CD4-positive, alpha-beta T cell treated with Interleukin-17A for 4 hours (primary cell): ENCODE results near the gene RCSD1.
"Not testable (repeated sequence)": the region's sequence is repeated elsewhere in the genome, so short reads cannot be mapped to it uniquely, and the experiment has no call there.

Experiments
- DNase-seq: peaks from one replicate; pipeline ENCODE4 v3.0.0-alpha.2; 2020; ENCODE audit warnings: mixed read lengths

Gene RCSD1

DNA sequence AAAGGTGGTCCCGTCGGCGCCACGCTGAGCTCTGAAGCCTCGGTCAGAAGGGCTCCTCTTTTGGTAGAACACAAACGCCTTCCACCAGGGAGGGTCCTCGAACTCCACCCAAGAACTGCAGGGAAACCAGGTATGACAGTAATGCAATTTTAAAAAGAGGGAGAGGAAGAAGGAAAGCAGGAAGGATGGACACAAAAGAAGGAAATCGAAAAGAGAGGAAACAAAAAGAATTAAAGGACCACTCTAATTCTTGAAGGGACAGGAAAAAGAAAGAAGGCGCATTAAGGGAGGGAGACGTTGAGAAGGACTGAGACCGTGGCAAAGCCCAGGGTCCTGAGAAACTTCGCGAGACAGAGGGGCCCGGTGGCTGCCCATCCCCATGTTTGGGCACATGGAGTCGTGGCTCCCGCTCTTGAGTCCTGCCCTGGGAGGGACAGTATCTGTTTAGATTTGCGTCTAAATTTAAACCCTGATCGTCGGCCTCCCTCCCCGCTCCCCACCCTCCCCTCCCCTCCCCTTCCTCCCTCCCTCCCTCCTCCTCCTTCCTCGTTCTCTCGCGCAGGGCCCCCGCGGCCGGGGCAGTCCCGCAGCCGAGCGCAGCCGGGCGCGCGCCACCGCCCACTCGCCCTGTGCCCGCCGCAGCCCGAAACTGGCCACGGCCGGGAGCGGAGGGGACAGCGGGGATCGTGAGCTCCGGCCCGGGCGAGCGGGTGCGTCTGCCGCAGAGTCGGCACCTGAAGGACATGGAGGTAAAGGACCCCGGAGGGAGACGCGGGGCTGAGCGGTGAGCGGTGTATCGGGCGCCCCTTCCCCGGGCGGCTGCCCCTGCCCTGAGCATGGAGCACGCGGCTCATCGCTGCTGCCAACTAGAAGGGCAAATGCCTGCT is at the start of gene RCSD1:
TSS of gene RCSD1 (plus strand) at position 552 of the 887 bp plus-strand sequence. CDS start at position 744, 192 bp downstream.
- DNase-seq, result peak; percentile 74

DNA sequence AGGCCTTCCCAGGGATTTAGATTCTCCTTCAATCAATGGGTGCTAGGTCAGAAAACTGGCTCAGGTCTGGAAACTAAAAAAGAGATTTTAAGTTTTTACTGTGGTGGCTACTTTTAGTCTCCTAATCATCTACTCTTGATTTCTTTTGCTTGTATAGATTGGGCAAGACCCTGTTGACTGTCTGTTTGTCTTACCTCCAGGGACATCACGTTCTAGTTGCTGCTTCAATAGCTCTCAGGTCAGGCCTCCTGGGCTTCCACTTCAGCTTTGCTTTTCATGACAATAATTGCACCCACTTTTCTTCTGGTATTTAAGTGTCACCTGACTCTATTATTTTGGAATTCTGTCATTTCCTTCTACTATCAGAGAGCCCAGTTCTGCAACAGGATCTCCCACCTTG is 48.0 kb upstream of the RCSD1 start:
- no peak for DNase-seq

DNA sequence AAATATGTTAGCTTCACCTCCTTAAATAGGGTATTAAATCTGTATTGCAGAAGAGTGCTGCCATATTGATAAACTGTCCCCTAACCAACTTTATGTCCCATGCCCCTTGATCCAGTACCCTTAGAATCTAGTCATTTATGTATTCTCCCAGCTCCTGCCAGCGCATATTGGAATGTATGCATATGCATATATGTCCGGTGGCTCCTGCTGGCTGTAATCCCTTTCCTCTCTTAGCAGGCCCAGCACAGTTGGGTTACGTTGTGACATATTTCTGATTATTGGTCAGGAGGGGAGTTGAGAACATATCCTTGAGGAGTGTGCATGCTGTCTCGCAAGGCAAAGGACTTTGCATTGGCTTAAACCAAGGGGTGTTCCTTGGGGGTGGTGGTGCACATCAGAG is 47.3 kb upstream of the RCSD1 start:
- DNase-seq, result no peak

DNA sequence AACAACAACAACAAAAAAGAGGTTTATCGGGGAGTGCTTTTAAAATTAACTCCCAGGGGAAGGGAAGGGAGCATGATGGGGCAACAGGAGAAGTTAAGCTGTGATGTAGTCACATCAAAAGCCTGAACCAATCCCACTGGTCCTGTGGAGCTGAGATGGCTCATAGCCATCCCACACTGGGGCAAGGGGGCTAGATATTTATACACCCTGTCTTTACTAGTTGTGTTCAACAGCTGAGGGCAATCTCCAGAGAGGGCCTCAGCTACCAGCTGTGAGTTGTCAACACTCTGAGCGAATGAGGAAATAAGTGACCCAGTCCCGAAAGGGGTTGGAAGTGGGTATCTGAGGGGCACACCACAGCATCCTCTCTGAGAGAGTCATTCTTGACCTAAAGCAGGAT is 45.5 kb upstream of the RCSD1 start:
- DNase-seq, result no peak

DNA sequence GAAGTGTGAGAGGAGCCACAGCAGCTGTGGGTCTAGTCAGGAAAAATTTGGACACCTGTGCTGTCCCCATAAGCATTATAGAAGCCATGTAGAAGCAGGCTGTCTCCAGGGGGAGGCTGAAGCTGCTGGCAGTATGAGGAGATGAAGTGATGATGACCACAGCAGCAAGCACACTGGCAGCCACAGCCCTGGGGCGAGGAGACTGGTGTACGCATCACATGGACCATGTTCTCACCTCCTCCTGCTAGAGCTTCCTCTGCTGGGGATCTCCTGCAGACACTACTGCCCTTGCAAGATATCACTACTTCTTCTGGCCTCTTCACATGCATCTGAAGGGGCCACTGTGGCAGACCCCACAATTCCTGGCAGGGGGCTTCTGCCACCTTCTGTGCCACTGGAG is 42.7 kb upstream of the RCSD1 start:
- no peak for DNase-seq

DNA sequence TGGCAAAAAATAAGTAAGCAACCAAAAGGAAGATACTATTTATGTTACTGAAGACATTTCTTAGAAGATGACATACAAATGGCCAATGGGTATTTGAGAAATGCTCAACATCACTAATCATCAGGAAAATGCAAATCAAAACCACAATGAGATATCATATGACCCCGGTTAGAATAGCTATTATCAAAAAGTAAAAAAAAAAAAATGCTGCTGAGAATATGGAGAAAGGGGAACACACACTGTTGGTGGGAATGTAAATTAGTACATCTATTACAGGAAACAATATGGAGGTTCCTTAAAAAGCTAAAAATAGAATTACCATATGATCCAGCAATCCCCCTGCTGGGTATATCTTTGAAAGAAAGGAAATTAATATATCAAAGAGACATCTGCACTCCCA is 42.2 kb upstream of the RCSD1 start:
- DNase-seq, result no peak

DNA sequence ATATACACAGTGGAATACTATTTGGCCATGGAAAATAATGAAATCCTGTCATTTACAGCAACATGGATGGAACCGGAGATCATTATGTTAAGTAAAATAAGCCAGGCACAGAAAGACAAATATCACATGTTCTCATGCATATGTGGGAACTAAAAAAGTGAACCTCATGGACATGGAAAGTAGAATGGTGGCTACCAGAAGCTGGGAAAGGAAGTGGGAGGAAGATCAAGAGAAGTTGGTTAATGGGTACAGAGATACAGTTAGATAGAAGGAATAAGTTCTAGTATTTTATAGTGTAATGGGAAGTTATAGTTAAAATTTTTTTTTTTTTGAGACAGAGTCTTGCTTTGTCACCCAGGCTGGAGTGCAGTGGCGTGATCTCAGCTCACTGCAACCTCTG is 41.7 kb upstream of the RCSD1 start:
- no peak for DNase-seq

DNA sequence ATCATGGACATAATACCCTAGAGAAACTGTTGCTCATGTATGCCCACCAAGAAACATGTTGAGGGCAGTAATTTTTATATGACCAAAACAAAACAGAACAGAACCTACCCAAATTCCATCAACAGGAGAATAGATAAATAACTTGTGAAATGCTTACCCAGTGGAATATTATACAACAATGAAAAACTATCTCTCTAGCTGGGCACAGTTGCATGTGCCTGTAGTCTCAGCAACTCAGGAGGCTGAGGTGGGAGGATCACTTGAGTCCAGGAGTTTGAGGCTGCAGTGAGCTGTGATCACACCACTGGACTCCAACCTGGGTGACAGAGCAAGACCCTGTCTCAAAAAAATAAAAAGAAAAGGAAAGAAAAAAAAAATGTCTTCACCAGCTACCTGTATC is 37.6 kb upstream of the RCSD1 start:
- no peak for DNase-seq

GRCh38 chr1:167593860-167594259 is 36.2 kb upstream of the RCSD1 start:
- DNase-seq, result no peak

DNA sequence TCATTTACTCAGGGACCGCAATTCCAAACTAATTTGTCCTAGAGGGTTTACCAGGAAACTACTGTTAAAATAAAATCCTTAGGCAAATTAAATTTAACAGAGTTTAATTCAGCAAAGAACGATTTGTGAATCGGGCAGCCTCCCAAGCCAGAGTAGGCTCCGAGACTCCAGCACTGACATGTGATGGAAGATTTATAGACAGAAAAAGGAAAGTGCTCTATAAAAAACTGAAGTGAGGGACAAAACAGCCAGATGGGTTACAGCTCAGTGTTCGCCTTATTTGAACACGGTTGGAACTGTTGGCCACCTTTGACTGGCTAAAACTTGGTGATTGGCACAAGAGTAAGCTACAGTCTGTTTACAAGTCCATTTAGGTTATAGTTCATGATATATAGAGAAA is 35.2 kb upstream of the RCSD1 start:
- DNase-seq, result no peak

DNA sequence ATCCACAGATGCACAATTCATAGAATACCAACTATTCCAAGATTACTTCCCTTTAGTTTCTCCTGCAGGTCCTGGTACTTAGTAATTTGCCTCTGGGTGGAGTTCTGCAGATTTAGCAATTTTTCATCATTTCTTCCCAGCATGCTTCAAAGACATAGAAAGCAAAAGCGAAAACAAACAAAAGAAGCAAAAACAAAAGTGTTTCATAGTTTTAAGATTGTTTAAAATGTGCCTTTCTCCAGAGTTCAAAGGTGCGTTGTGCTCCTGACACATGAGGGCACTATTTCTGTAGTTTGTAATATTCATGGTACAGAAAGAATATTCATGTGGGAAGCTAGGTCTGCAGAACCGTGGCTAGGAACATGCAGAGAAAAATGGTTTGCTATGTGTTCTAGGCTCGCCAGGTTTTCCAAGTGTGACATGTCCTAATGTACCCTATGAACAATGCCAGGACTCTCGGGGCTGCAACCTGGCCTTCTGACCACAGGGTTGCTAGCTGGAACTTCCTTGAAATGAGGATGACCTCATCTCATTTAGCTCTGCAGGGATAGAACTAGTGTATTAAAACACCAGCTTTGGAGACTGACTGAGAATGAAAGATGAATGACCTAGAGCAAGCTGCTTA is 30.0 kb upstream of the RCSD1 start:
- peak; percentile 59 for DNase-seq

- DNase-seq, result peak; percentile 43
Observed at GRCh38 chr1:167601442-167602383, 28.3 kb upstream of the RCSD1 start.

- DNase-seq, result peak; percentile 49
Observed at GRCh38 chr1:167602840-167603239, 27.2 kb upstream of the RCSD1 start.

DNA sequence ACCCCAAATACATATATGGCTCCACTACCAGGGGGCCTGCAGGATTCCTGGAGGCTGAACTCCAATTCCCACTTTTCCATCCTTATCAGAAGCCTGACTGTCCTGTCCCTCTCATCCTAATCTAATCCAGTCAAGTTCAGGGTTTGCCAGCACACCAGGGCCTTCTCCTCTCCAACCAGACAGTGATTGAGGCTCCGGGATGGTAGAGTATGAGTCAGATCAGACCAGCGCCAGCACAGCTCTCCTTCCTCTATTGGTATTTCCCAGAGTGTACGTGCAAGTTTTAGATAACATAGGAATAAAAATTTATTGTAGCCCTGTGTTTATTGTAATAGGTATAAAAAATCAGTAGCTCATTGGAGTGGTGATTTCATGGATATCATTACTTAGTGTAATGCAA is 24.5 kb upstream of the RCSD1 start:
- no peak for DNase-seq

DNA sequence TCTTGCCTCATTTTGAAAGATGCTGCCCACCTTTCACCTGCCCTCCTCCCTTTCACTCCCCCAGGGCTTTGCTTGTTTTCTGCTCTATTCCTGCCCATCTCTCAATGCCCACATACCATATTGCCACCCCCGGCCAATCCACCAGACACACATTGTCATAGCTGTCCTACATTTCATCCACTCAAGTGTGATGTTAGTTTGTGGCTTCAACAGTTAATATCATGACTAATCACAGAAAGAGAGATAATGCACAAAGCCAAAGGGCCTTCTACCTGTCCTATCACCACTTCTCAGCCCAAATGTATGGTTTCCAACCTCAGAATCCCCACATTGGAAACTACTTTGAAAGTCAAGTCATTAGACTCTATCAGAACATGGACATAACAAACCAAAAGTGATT is 18.0 kb upstream of the RCSD1 start:
- DNase-seq, result no peak

GRCh38 chr1:167612587-167613385 is 17.2 kb upstream of the RCSD1 start:
- DNase-seq, result no peak

DNA sequence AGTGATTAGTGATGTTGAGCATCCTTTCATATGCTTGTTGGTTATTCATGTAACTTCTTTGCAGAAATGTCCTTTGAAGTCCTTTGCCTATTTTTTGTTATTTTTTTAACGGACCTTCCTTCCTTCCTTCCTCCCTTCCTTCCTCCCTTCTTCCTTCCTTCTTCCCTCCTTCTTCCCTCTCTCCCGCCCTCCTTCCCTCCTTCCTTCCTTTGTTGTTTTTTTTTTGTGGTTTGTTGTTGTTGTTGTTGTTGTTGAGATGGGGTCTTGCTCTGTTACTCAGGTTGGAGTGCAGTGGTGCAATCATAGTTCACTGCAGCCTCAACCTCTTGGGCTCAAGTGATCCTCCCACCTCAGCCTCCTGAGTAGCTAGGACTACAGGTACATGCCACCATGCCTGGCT is 16.0 kb upstream of the RCSD1 start:
- DNase-seq, result not testable (repeated sequence)

DNA sequence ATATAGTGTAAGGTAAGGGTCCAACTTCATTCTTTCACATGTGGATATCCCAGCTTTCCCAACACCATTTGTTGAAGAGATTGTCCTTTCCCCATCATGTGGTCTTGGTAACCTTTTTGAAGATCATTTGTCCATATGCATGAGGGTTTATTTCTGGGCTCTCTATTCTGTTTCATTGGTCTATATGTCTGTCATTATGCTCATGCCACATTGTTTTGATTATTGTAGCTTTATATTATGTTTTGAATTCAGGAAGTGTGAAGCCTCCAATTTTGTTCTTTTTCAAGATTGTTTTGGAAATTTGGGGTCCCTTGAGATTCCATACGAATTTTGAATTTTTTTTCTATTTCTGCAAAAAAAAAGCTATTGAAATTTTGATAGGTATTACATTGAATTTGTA is 15.2 kb upstream of the RCSD1 start:
- no peak for DNase-seq

- DNase-seq, result no peak
Observed at GRCh38 chr1:167616521-167616920, 13.5 kb upstream of the RCSD1 start.

DNA sequence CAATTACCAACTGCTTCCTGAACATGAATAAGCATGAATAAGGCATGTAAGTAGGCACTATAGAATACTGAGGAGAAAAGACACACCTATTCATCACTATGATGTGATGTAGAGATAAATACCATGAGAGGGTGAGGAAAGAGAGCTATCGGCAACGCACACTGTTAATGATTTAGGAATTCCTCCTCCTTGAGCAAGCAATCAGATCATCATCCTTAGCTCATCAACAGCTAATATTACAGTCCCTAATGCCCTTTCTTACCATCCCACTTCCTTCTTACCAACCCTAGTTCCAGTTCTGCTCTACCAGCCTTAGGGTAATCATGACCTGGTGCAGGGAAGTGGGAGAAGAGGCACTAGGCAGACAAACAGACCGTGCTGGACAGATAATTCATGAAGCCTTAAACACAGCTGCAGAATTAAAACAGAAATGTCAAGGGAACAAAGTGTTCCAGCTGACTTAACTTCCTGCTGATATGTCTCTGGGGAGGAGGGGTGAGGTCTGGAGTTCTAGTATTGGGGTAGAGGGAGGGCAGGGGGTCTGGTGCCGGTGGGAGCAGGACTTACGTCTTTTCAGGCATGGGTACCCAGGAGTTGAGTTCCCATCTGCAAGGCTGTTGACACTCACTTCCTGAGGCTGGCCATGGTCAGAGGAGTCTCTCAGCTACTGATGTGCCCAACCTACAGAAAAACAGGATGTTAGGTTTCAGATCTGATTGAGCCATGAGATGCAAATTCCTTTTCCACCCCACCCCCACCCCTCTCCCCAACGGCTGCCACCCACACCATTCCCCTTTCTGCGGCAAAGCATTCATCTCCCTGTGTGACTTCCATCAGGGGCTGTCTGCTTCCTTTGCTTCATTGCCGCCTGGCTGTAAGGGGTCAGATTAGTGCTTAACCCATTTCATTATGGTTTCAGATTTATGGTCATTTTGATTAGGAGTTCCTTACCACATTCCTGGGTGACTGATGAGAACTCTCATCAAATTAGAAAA is 12.6 kb upstream of the RCSD1 start:
- peak; percentile 50 for DNase-seq

- no peak for DNase-seq
Observed at GRCh38 chr1:167618366-167618765, 11.7 kb upstream of the RCSD1 start.
